NCI-H774 (cell line): ENCODE data around the gene KRTAP5-3.

Source experiments
- DNase-seq: peaks from one replicate; lab custom pipeline; 2025; lab: John Stamatoyannopoulos, UW

The KRTAP5-3 gene

DNA sequence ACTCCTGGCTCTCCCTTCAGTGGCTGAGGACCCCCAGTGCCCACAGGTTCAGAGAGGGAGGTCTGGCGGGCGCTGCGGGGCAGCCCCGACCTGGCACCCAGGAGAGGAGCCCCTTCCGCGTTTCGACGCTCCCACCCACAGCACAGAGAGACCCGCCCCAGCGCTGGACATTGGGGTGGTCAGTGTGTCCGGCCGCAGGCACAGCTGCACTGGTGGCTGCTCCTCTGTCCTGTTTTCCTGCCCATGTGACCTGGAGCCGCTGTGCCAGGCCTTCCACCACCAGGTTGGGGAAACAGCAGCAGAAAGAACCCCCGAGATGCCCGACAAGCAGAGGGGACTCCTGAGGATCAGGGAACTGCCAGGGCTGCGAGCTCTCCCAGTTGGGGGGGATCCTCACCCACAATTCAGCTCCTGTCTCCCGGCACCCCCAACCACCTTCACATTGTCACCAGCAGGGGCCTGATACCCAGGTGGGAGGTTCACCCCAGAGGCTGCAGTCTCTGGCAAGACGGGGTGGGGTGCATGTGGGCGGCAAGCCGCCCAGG lies 35.0 kb upstream of the KRTAP5-3 start:
- no peak for DNase-seq

DNA sequence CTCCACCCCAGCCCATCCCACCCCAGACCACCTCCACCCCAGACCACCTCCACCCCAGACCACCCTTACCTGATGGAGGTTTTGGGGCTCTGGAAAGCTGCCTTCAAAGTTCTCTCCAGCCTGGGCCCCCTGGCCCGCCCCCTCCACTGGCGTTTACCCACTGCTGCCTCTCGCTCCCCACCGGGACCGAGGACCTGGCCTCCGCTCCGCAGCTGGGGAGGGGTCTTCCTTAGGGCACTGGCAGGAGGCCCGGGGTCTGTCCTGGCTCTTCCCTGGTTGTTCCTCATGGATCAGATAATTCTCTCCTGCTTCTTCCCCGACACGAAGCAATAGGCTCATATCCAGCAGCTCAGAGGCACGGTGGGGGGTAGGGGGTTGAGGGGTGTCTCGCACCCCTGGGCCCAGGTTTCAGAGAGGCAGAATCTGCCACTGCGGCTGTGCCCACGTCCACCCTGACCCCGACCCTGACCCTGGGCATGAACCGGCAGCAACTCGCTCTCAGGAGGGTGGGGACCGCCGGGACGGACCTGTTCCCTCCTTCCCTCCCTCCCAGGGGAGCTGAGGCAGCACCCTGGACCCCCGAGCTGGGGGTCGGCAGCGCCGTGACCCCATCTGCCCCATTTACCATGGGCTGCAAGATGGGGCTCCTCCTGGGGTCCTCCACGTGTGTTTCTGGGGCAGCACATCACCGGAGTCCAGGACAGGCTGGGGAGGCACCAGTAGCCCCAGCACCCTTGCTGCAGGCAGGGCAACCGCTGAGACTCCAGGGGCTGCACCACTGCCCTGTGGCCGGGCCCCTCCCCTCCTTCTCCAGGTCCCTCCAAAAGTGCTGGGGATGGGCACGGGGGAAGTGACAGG lies 34.3 kb upstream of the KRTAP5-3 start:
- DNase-seq, result no peak

DNA sequence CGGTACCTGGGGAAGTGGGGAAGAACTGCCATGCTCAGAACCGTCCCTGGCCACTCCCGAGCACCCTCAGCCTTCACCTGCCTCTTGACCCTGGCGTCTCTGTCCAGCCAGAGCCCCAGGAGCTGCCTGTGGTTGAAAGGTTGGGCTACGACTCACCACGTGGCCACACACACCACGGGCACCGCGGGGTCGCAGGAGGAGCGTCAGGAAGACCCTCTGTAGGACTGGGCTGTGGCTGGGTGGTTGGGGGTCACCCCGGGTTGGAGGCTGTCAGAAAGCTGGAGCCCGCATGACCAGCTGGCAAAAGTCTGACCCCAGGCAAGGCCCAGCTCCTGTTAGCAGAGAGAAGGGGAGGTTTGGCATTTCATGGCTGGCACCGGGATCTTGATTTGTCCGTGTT lies 32.8 kb upstream of the KRTAP5-3 start:
- DNase-seq, result no peak

DNA sequence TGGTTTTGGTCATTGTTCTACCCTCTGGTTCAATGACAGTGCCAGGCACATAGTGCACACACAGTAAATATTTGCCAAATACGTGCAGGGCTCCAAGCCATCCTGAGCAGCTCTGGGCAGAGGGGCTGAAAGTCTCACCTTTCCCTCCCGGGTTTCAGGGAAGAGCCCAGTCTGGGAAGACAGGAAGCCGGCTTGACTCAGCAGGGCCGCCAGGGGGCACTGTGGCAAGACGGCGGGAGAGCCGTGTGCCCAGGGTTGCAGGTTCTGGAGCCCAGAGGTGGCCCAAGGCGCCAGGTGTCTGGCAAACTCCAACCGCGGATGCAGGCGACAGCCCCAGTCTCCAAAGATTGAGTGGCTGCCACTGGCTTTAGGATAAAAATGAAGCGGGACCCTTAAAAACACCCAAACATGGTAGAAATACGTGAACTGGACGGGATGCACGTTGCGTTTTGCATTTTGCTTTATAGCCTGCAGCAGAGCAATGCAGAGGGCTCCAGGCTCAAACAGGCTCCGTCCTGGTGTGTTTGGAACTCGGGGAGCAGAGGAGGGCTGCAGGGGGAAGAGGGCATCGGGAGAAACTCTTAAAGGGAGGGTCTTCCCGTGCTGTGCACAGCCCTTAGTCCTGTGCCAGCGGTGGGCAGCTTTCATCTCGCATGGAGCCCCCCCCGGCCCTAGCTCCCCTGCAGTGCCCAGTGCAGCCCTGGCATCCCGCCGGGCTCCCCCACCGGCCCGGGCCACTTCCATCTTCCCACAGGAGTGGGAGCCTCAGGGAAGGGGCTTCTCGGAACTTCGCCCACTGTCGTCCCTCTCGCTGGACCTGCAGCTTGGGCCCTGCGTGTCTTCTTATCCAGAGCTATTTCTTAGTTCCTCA lies 32.0 kb upstream of the KRTAP5-3 start:
- DNase-seq, result peak; percentile 82

DNA sequence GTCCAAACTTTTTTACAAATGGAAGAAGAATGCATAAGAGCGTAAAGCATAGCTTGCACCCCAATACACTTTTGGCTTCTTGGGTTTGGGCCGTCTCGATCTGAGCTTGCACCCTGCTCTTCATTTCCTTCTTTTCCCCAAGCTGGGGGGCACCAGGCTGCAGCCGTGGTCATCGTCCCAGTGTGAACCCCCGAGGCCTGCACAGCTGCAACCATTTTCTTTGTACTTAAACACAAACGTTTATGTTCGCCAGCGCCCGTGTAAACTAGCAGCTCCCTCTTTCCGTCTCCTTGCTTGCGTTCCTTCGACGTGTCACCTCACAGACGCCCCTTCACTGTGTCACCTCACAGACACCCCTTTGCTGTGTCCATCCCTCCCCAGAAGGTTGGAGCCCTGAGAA lies 31.4 kb upstream of the KRTAP5-3 start:
- DNase-seq, result no peak

DNA sequence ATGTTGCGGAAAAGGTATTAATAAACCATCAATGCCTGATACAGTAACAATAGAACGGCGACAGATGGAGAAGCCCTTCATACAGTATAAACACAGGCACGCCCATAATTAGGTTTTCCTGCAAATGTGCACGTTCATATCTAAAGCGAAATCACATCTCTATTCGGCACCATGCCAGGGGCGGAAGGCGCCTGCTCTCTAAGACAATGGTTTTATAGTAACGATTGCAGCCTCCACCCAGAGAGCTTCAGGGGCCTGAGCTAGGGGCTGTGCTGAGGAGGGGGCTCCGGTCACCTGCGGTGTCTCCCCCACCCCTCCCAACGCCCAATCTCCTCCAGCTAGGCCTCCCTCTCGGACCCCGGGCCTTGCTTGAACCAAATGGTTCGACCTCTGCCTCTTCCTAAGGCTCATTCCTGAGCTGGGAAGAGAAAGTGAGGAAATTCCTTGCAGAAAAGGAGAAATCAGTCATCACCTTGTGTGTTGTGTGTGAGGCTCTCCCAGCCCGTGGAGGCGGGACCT lies 30.9 kb upstream of the KRTAP5-3 start:
- peak; percentile 86 for DNase-seq

DNA sequence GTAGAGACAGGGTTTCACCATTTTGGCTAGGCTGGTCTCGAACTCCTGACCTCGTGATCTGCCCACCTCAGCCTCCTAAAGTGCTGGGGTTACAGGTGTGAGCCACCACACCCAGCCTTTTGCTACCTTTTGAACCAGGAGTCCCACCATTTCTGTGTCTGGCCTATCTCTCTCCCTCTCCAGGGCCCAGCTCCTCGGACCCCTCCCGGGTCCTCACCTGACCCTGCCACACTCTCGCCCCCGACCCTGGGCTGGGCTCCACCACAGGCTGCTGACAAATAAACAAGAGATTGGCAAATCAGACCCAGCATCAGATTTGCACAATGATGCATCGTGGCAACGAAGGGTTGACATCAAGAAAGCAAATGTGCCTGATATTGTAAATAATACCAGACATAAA lies 30.1 kb upstream of the KRTAP5-3 start:
- DNase-seq, result no peak

DNA sequence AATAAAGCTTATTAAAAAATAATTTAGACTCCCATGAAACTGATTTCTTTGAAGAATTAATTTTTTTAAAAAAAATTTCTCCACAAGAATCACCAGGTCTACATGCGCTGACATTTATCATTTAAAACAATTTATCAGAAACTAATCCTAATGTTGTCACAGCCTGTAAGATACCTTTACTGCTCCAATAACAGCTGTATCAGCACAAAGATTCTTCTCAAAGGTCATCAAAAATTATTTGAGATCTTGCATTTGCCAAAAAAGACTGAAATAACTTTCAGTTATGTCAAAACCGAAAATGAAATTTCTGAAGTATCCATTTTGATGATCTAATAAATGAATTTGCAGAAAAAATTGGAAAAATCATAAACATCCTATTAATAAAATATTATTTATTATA lies 29.4 kb upstream of the KRTAP5-3 start:
- DNase-seq, result no peak

DNA sequence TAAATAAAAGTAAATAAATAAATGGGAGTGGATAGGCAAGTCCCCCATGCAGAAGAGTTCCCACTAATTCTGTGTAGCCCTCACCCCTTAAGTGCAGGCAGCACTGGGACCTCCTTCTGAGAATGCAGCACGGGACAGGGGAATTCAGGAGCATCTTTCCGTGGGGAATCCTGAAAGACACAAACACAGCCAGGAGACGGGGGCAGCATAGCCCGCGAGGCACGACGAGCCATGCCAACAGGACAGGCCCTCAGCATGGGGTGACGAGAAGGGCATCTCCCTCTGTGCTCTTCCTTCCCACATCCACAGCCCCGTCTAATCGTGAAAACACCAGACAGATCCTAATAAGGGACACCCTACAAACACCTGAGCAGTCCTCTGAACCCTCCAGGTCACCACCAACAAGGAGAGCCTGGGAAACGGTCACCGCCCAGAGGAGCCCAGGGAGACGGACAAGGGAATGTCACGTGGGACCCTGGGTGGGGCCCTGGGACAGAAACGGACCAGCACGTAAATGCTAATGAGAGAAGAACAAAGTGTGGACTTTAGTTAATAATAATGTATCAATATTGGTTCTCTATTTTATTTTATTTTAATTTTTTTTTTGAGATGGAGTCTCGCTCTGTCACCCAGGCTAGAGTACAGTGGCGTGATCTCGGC lies 28.2 kb upstream of the KRTAP5-3 start:
- no peak for DNase-seq

DNA sequence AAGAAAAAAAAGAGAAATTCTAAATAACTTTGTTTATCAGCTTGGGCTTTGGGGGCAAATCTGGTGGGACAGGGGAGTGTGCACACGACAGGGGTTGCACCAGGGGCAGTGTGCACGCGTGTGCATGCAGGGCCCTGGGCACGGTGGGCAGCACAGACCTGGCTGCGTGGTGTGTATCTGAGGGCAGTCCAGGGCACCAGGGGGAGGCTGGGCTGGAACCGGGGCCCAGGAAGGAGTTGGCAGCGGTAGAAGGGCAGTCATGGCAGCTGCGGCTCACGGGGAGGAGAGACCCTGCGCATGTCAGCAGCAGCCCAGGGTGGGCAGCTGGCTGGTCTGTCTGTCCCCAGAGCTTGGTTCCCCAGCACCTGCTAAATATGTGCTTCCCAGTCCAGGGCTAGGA lies 25.6 kb upstream of the KRTAP5-3 start:
- DNase-seq, result no peak

DNA sequence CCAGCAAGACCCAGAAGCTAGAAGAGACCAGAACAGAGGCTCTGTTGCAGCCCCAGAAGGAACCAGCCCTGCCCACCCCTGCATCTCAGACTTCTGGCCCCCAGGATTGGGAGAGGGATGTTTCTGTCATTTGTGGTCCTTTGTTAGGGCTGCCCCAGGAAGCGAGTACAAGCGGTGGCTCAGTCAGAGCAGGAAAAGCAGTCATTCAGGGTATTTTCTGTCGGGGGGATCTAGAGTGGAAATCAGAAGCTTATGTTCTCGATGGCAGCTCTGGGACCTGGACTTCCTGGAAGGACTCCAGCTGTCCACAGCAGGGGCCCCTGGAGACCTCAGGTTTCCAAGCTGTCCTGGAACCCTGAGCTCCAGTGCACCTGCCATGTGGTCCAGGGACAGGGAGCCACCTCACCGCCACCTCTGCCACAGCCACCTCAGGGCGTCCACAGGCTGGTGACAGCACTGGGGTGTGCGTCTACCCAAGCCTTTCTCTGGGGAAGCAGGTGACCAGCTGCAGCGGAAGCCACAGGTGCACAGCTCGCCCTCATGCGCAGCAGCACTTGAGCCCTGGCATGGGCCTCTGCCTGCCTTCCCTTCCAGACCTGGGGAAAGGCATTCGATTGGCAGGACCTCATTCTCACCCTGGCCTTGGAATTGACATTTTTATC lies 23.9 kb upstream of the KRTAP5-3 start:
- DNase-seq, result peak; percentile 21

DNA sequence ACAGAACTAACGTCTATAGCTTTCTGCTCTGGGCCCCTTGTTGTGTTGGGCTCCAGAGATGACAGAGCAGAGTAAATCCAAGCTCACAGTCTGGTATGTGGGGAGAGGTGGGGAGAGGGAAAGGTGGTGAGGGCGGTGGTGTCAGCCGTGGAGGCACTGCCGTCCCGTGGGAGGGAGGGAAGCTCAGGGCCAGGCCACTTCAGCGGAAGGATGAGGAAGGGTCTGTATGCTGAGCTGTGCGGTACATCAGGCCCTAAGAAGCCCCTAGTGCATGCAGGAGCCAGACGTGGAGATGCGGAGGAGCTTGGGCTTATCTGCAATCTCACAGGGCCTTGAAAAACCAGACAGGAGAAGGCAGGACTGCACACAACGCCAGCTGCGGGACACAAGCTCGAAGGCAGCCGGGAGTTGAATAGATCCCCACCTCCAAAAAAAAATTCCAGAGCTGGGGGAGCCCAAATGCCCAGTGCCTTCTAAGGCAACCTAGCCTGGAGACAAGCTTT lies 22.9 kb upstream of the KRTAP5-3 start:
- no peak for DNase-seq

DNA sequence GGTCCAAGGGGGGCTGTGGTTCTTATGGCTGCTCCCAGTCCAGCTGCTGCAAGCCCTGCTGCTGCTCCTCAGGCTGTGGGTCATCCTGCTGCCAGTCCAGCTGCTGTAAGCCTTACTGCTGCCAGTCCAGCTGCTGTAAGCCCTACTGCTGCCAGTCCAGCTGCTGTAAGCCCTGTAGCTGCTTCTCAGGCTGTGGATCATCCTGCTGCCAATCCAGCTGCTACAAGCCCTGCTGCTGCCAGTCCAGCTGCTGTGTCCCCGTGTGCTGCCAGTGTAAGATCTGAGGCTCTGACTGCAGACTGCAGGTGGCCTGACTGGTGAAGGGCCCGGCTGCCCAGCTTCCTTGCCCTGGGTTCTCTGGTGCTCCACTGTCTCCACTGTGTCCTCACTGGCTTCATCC lies 22.0 kb upstream of the KRTAP5-3 start:
- DNase-seq, result no peak

DNA sequence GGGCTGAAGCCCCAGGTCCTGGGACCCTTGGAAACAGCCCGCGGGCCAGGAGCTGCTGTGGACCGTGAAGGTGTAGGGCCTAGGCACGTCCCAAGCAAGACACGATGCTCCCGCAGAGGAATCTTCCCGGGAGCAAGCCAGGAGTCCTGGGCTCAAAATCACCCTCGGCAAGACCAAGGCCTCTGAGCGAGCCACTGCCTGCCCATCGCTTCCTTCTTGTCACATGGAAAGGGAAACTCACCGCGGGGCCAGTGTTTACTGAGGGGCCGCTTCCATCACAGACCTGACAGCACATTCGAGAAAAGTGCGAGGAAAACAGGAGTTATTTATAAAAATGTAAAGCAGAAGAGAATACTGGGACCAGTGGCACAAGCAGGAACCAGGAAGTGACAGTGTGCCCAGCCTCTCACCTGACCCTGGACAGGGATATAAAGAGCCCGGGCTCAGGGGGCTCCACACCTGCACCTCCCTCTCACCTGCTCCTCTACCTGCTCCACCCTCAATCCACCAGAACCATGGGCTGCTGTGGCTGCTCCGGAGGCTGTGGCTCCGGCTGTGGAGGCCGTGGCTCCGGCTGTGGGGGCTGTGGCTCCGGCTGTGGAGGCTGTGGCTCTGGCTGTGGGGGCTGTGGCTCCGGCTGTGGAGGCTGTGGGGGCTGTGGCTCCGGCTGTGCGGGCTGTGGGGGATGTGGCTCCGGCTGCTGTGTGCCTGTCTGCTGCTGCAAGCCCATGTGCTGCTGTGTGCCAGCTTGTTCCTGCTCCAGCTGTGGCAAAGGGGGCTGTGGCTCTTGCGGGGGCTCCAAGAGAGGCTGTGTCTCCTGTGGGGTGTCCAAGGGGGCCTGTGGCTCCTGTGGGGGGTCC lies 21.3 kb upstream of the KRTAP5-3 start, which contains the start of gene KRTAP5-5:
TSS of gene KRTAP5-5 (plus strand) at position 450 of the 860 bp plus-strand sequence. CDS start at position 516, 66 bp downstream.
- no peak for DNase-seq

DNA sequence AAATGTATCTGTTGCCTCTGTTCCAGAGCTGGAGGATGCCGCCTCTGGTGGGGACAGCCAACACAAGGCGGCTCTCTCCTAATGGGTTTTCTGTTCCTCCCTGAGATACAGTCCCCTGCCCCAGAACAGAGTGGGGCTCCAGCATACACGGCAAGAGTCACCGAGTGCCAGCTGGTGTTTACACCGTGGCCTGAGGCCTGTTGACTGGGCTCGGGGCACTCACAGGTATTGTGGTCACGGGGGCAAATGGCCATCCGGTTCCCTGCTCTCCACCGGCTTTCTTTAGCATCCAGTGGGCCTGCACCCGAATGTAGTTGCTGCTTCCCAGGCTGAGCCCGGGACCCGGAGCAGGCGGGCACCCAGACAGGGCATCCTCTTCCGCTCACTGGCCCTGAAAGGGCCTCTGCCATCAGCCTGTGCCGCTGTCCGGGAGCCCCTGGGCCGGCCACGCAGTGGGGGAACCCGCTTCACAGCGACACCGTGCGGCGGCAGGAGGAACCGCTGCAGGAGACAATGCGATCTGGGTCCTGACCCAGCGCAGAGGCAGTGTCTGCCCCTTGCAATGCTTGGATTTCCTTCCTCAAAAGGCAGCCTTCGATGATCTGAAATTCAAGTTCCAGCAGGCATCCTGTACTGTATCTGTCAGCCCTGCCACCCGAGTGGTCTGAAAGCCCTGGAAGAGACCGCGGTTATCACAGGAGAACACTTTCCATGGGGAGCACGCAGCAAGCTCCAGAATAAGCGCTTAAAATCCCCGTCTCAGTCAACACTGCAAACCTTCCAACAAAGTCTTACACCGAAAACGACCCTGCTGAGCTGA lies 20.5 kb upstream of the KRTAP5-3 start:
- DNase-seq, result peak; percentile 44

DNA sequence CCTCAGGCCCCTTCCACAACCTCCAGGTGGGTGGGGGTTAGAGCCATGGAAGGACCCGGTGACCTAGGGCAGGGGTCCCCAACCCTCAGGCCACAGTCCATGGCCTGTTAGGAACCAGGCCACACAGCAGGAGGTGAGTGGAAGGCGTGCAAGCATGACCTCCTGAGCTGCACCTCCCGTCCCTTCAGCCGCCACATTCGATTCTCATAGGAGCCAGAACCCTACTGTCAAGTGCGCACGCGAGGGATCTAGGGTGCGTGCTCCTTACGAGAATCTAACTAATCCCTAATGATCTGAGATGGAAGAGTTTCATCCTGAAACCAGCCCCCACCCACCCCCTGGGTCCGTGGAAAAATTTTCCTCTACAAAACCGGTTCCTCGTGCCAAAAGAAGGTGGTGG lies 17.3 kb upstream of the KRTAP5-3 start:
- DNase-seq, result no peak

DNA sequence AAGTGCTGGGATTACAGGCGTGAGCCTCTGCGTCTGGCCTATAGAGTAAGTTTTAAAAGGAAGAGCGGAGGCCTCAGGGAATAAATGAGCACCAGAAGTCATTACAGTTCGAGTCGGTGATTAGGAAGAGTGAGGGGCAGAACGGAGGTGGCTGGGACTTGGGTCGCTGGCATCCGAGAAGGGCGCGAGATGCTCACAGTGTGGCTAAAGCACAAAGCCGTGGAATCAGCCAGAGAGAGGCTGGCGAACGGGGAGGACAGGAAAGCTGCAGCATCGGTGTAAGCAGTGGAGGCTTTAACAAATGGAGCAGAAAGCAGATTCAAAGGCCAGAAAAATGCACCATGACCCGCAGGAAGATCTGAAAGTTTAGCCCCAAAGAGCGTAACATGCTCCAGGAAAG lies 16.4 kb upstream of the KRTAP5-3 start:
- DNase-seq, result no peak

DNA sequence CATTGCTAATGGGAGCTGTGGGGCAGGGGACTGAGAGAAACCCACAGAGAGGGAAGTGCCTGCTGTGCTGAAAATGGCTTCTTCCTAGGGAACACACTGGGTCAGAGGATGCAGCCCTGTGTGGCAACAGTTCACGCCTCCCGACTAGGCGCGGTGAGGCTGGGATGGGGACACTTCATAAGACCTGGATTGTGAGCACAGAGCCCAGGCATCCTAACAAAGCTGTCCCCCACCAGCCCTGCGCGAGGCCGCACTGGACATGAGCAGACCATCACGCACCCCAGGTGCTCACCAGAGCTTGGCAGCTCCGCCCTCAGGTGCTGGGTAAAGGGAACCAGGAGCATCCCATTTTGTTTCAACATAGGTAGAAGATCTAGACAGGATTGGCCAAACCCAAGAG lies 15.5 kb upstream of the KRTAP5-3 start:
- DNase-seq, result no peak

DNA sequence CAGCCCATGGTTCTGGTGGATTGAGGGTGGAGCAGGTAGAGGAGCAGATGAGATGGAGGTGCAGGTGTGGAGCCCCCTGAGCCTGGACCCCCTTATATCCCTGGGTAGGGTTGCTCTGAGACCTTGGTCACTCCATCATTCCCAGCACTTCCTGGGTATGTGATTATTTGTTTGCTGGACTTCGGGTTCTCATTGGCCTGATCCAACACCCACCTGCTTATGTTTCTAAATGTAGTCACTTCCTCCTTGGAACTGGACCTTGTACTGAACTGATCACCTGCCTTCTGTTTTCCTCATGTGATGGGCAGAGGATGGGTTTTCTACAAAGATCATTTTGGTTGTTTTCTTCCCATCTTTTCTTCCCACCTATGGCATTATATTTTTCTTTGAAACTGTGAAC lies 13.8 kb upstream of the KRTAP5-3 start, which contains the start of gene KRTAP5-4:
TSS of gene KRTAP5-4 (minus strand) at position 53 of the 400 bp plus-strand sequence. CDS start at position 8, 45 bp downstream.
- DNase-seq, result no peak
